GM12878 (cell line): ENCODE measurements around the gene HOXC12. TPM values are rescaled to one million over a fixed set of nuclear protein-coding genes. Genes with fewer than 3 reads are reported as not detected.

ENCODE experiments used
- ATAC-seq: fragments of 200-7000 bp; cut with Tn5 transposase; 3 replicates; pipeline ENCODE4 v1.9.1; 2020; ENCODE audit warnings: mild to moderate bottlenecking, moderate library complexity
- BruUV-seq: library from RNA; stranded (reverse); fragments of 400-500 nt; replicated peaks from 2 replicates; lab custom pipeline; 2021; lab: Mats Ljungman, UMichigan
- CTCF ChIA-PET: fragments of 300-600 bp; sonication (Branson Sonifier 250); formaldehyde crosslinking; extraction: SDS; loops from one replicate; lab custom pipeline; 2021; ENCODE audit warnings: inconsistent platforms; lab: Yijun Ruan, JAX
- POLR2A ChIA-PET: fragments of 350-600 bp; formaldehyde crosslinking; extraction: SDS; loops from one replicate; lab custom pipeline; 2021; ENCODE audit warnings: inconsistent platforms; lab: Charles Lee
- RAD21 ChIA-PET: fragments of 300-600 bp; sonication (Branson Sonifier 250); formaldehyde crosslinking; loops from one replicate; lab custom pipeline; 2023; ENCODE audit warnings: antibody characterized with exemption; ENCODE audit not compliant: unreplicated experiment; lab: Charles Lee
- SMC1A ChIA-PET: fragments of 300-600 bp; sonication (Branson Sonifier 250); formaldehyde crosslinking; loops from one replicate; lab custom pipeline; 2023; ENCODE audit not compliant: unreplicated experiment, uncharacterized antibody; lab: Charles Lee
- DNase-seq: peaks from one replicate; pipeline ENCODE4 v3.0.0-alpha.2; 2011; ENCODE audit warnings: low read depth, low spot score
- FAIRE-seq: peaks from 3 replicates; lab custom pipeline; 2011; peaks lifted over from hg19 to GRCh38; lab: Jason Lieb, UNC
- H2AFZ ChIP-seq: 2 replicates; pipeline ENCODE4 v1.6.0; 2011; ENCODE audit warnings: low read depth, low read length, control low read depth; ENCODE audit not compliant: control insufficient read depth
- H3K27ac ChIP-seq: 2 replicates; pipeline ENCODE4 v1.5.1; 2011; ENCODE audit warnings: control low read depth; ENCODE audit not compliant: control insufficient read depth, insufficient read depth
- H3K27me3 ChIP-seq, 2 experiments: replicated peaks in 1 of 2; 2 replicates each; pipeline versions ENCODE4 v1.6.0 to v1.6.1; 2011; ENCODE audit warnings: low read length in 1 of 2; ENCODE audit not compliant: control insufficient read depth in 2 of 2, insufficient read depth in 2 of 2
- H3K36me3 ChIP-seq, 2 experiments: 2 replicates each; pipeline ENCODE4 v1.5.1; 2011; ENCODE audit warnings: low read length in 1 of 2; ENCODE audit not compliant: control insufficient read depth in 2 of 2, insufficient read depth in 2 of 2
- H3K4me1 ChIP-seq: 2 replicates; pipeline ENCODE4 v1.6.1; 2011; ENCODE audit warnings: mild to moderate bottlenecking, low read length, moderate library complexity, mixed read lengths; ENCODE audit not compliant: control insufficient read depth, insufficient read depth
- H3K4me2 ChIP-seq: 2 replicates; pipeline ENCODE4 v1.6.0; 2011; ENCODE audit warnings: control low read depth; ENCODE audit not compliant: control insufficient read depth, insufficient read depth
- H3K4me3 ChIP-seq: fragments of 200-600 bp; sonication (generic); 2 replicates; pipeline ENCODE4 v1.5.1; 2016
- H3K79me2 ChIP-seq: 2 replicates; pipeline ENCODE4 v1.6.0; 2011; ENCODE audit warnings: low read length; ENCODE audit not compliant: control insufficient read depth, insufficient read depth
- H3K9ac ChIP-seq: 2 replicates; pipeline ENCODE4 v1.8.0; 2011; ENCODE audit warnings: low read length, control low read depth, mixed read lengths; ENCODE audit not compliant: control insufficient read depth, insufficient read depth
- H3K9me3 ChIP-seq: replicated peaks from 3 replicates; pipeline ENCODE4 v1.5.1; 2011; ENCODE audit warnings: mild to moderate bottlenecking, low read length; ENCODE audit not compliant: control insufficient read depth, insufficient read depth
- H4K20me1 ChIP-seq: 2 replicates; pipeline ENCODE4 v1.6.0; 2011; ENCODE audit not compliant: control insufficient read depth, insufficient read depth
- BHLHE40 ChIP-seq, 2 experiments: fragments of 450-650 bp in 1 of 2; IDR thresholded peaks; 2 replicates each; pipeline ENCODE4 v1.6.1; 2011 to 2017; ENCODE audit warnings: low read depth in 2 of 2, borderline replicate concordance in 1 of 2, improper control_type of control experiment in 1 of 2, low read length in 1 of 2, mild to moderate bottlenecking in 1 of 2
- IKZF2 ChIP-seq, 2 experiments: fragments of 450-650 bp; IDR thresholded peaks; 2 replicates each; pipeline ENCODE4 v1.6.1; 2017; ENCODE audit warnings: mild to moderate bottlenecking in 2 of 2, moderate library complexity in 2 of 2
- JUND ChIP-seq: IDR thresholded peaks from 2 replicates; pipeline ENCODE4 v1.6.1; 2012; ENCODE audit warnings: low read depth, mild to moderate bottlenecking, low read length, improper control_type of control experiment, moderate library complexity
- NFIC ChIP-seq: IDR thresholded peaks from 2 replicates; pipeline ENCODE4 v1.6.1; 2012; ENCODE audit warnings: low read depth, mild to moderate bottlenecking, inconsistent platforms, low read length, moderate library complexity
- NR2F1 ChIP-seq: fragments of 450-650 bp; conservative IDR thresholded peaks from 2 replicates; pipeline ENCODE4 v1.6.1; 2017; ENCODE audit warnings: mild to moderate bottlenecking
- RBBP5 ChIP-seq: fragments of 200-600 bp; sonication (generic); conservative IDR thresholded peaks from 2 replicates; pipeline ENCODE4 v1.6.1; 2016
- RUNX3 ChIP-seq: IDR thresholded peaks from 2 replicates; pipeline ENCODE4 v1.6.1; 2012; ENCODE audit warnings: low read length, inconsistent platforms
- SKIL ChIP-seq: fragments of 450-650 bp; IDR thresholded peaks from 2 replicates; pipeline ENCODE4 v1.6.1; 2017; ENCODE audit warnings: mild to moderate bottlenecking, low read depth, inconsistent platforms; ENCODE audit not compliant: poor library complexity, severe bottlenecking
- TARDBP ChIP-seq: IDR thresholded peaks from 2 replicates; pipeline ENCODE4 v1.6.1; 2016; ENCODE audit warnings: borderline replicate concordance
- ZNF274 ChIP-seq: IDR thresholded peaks from one replicate; pipeline ENCODE4 v1.8.0; 2011; ENCODE audit not compliant: insufficient read length, insufficient read depth
- WGBS: methylation state at CpG from one replicate; pipeline ENCODE4 v1.1.6; 2016; ENCODE audit warnings: low lambda C conversion rate; ENCODE audit not compliant: insufficient replicate concordance, insufficient coverage; ENCODE audit errors: missing lambda C conversion rate; 5-methylcytosine and 5-hydroxymethylcytosine counted together
- in situ Hi-C: fragments of 300-500 bp; cut with MboI; formaldehyde crosslinking; loops from 9 replicates; pipeline ENCODE4 v1.14.3; 2018; ENCODE audit warnings: mixed read lengths
- intact Hi-C: fragments of 100-400 bp; cut with micrococcal nuclease; formaldehyde crosslinking; loops from one replicate; pipeline ENCODE4 v1.14.2; 2022; ENCODE audit not compliant: unreplicated experiment
- polyA plus RNA-seq, 11 experiments: library from polyadenylated mRNA; depleted of rRNA in 4 of 11; unstranded in 6 of 11; stranded (reverse) in 5 of 11; fragments of >200 nt; fragmentation: Nextera tagmentation in 4 of 11; fragmentation: Illumina TruSeq in 1 of 11; extraction: Ambion mirVana in 4 of 11; extraction: Trizol in 1 of 11; gene quantifications; 1 replicate in 1 of 11; 2 replicates in 10 of 11; pipeline versions ENCODE4 v1.2.1 to v1.2.3, GENCODE V29; 2011 to 2016; ENCODE audit warnings: inconsistent platforms in 2 of 11, missing spikeins in 2 of 11, low read depth in 1 of 11
- total RNA-seq, 4 experiments: library from RNA; depleted of rRNA in 3 of 4; stranded (reverse); fragments of >200 nt in 3 of 4; fragmentation: Illumina TruSeq in 1 of 4; extraction: Trizol in 1 of 4; gene quantifications; 2 replicates each; pipeline versions ENCODE4 v1.2.1 to v1.2.3, GENCODE V29; 2013 to 2021

The HOXC12 gene
- total and polyA plus RNA-seq, 10 of the 15 experiments (the other 5 are each of a cell fraction or from before 2014, with no cell fraction given) = not detected

- BruUV-seq = no TSS peak
- Histone ChIP-seq H3K27me3 (peaks cover 24 to 32% of the 10 kb centered on the region in 2 experiments), H3K27ac (no peak overlapping the region), H3K9ac (no peak overlapping the region), H3K4me1 (peaks cover 22% of the 10 kb centered on the region), H3K36me3 (no peaks in the 10 kb centered on the region), H3K79me2 (no peaks in the 10 kb centered on the region), H2AFZ (no peak overlapping the region), H4K20me1 (no peaks in the 10 kb centered on the region), H3K4me2 (peak overlapping the region; percentile 25), H3K4me3 (no peak overlapping the region), H3K9me3 (no peaks in the 10 kb centered on the region; the same call in 1 of the 3 replicates)
- FAIRE-seq (no peak), DNase-seq (no peak), ATAC-seq (peak; percentile 77)
- intact Hi-C loops = no loop called here
- in situ Hi-C loops = no loop called here
- CTCF ChIA-PET = no interaction called here
- no peak for TF ChIP-seq IKZF2 (IDR thresholded peaks at IDR 0.05)
- TF ChIP-seq RUNX3 = peak; percentile 52
- peak; percentile 61 for TF ChIP-seq SKIL
- no peak for TF ChIP-seq TARDBP
- peak; percentile 48; the same call in 1 of the 2 replicates for TF ChIP-seq NR2F1
- TF ChIP-seq RBBP5 = no peak
- TF ChIP-seq ZNF274 = no peak
- TF ChIP-seq NFIC = no peak
- no peak for TF ChIP-seq JUND
- TF ChIP-seq BHLHE40 (IDR thresholded peaks at IDR 0.05; ENCODE audit: borderline replicate concordance in 1 of 2, low read depth in 2 of 2, low read length in 1 of 2) = peak; percentile 80 to 87
- 6% methylated on average over 11 of the region's 11 CpGs for WGBS
- SMC1A ChIA-PET = interaction anchor here (0.7 kb wide), 1 partner anchor 10 kb away, joined by 3 read pairs; no protein-coding TSS in a partner anchor
- RAD21 ChIA-PET = no interaction called here
- POLR2A ChIA-PET = no interaction called here
These were observed 23.1 kb downstream of the HOXC12 start for GRCh38 chr12:53977596-53978445.
